CD4-positive, alpha-beta T cell treated with Interleukin-15 for 4 hours (primary cell): ENCODE results near the gene COA1.
"Not testable (repeated sequence)": the region's sequence is repeated elsewhere in the genome, so short reads cannot be mapped to it uniquely, and the experiment has no call there.

ENCODE experiments used
- DNase-seq: peaks from one replicate; pipeline ENCODE4 v3.0.0-alpha.2; 2020; ENCODE audit warnings: low spot score

Gene COA1

GRCh38 chr7:43626695-43627094 is 102.6 kb downstream of the COA1 start:
- DNase-seq, result no peak

GRCh38 chr7:43625980-43626379 is 103.3 kb downstream of the COA1 start:
- DNase-seq, result no peak

- peak; percentile 68 for DNase-seq
Measured at GRCh38 chr7:43625453-43625852, 103.9 kb downstream of the COA1 start.

- DNase-seq, result no peak
Measured at GRCh38 chr7:43624156-43624555, 105.2 kb downstream of the COA1 start.

- no peak for DNase-seq
Measured at GRCh38 chr7:43621729-43622448, 107.4 kb downstream of the COA1 start.

- DNase-seq, result no peak
Measured at GRCh38 chr7:43619213-43620012, 109.9 kb downstream of the COA1 start.

- no peak for DNase-seq
Measured at GRCh38 chr7:43618073-43618472, 111.2 kb downstream of the COA1 start.

- no peak for DNase-seq
Measured at GRCh38 chr7:43616977-43617376, 112.3 kb downstream of the COA1 start.

GRCh38 chr7:43615558-43616145 is 113.7 kb downstream of the COA1 start:
- no peak for DNase-seq

- DNase-seq, result peak; percentile 44
Measured at GRCh38 chr7:43612599-43613589, 116.4 kb downstream of the COA1 start.

- DNase-seq, result no peak
Measured at GRCh38 chr7:43612128-43612527, 117.2 kb downstream of the COA1 start.

- no peak for DNase-seq
Measured at GRCh38 chr7:43609097-43609496, 120.2 kb downstream of the COA1 start.

- DNase-seq, result no peak
Measured at GRCh38 chr7:43604251-43604650, 125.1 kb downstream of the COA1 start.

GRCh38 chr7:43602256-43602655 is 127.1 kb downstream of the COA1 start:
- no peak for DNase-seq

- no peak for DNase-seq
Measured at GRCh38 chr7:43600056-43600455, 129.3 kb downstream of the COA1 start.

- DNase-seq, result not testable (repeated sequence)
Measured at GRCh38 chr7:43596426-43596825, 132.9 kb downstream of the COA1 start.

GRCh38 chr7:43594020-43594419 is 135.3 kb downstream of the COA1 start:
- no peak for DNase-seq

- no peak for DNase-seq
Measured at GRCh38 chr7:43593010-43593409, 136.3 kb downstream of the COA1 start.

GRCh38 chr7:43592326-43592725 is 137.0 kb downstream of the COA1 start:
- no peak for DNase-seq

GRCh38 chr7:43591558-43592180 is 137.7 kb downstream of the COA1 start:
- no peak for DNase-seq

GRCh38 chr7:43590862-43591557 is 138.3 kb downstream of the COA1 start:
- no peak for DNase-seq
